A549 (cell line): Measurements from ENCODE around the gene TTI1. TPM values are rescaled to one million over a fixed set of nuclear protein-coding genes. Genes with fewer than 3 reads are reported as not detected.
A peak's percentile ranks its signal among the peaks of the same experiment; 100 is the strongest.

Experiments used
- ATAC-seq, 2 experiments: fragments of 200-7000 bp in 1 of 2; fragments of >200 bp in 1 of 2; cut with Nextera tagmentation in 1 of 2; cut with Tn5 transposase in 1 of 2; 3 replicates each; pipeline versions ENCODE4 v1.8.0 to v1.9.1; 2018 to 2020; ENCODE audit warnings: mild to moderate bottlenecking in 1 of 2, moderate library complexity in 1 of 2
- CTCF ChIA-PET: fragments of 300-600 bp; sonication (Branson Sonifier 250); formaldehyde crosslinking; extraction: SDS; loops from one replicate; lab custom pipeline; 2021; ENCODE audit warnings: antibody characterized with exemption, inconsistent platforms; lab: Yijun Ruan, JAX
- POLR2A ChIA-PET: fragments of 350-600 bp; formaldehyde crosslinking; extraction: SDS; loops from one replicate; lab custom pipeline; 2021; ENCODE audit warnings: antibody characterized with exemption, inconsistent platforms; lab: Yijun Ruan, JAX
- DNase-seq, 2 experiments: peaks; one replicate each; pipeline versions ENCODE4 v3.0.0 to v3.0.0-alpha.2; 2011 to 2016; ENCODE audit warnings: low read depth in 1 of 2, low spot score in 1 of 2
- FAIRE-seq: peaks from 2 replicates; lab custom pipeline; 2011; peaks lifted over from hg19 to GRCh38; lab: Jason Lieb, UNC
- H3K27ac ChIP-seq, 2 experiments: fragments of >200 bp; sonication (Bioruptor Twin); formaldehyde crosslinking; 3 replicates each; pipeline ENCODE4 v1.5.1; 2016 to 2017
- H3K4me1 ChIP-seq: fragments of >200 bp; sonication (Bioruptor Twin); formaldehyde crosslinking; 3 replicates; pipeline ENCODE4 v1.6.1; 2016
- H3K4me2 ChIP-seq: fragments of >200 bp; sonication (Bioruptor Twin); formaldehyde crosslinking; 3 replicates; pipeline ENCODE4 v1.6.1; 2016
- H3K4me3 ChIP-seq: fragments of >200 bp; sonication (Bioruptor Twin); formaldehyde crosslinking; 3 replicates; pipeline ENCODE4 v1.5.1; 2016
- H3K9me3 ChIP-seq: fragments of >200 bp; sonication (Bioruptor Twin); formaldehyde crosslinking; 3 replicates; pipeline ENCODE4 v1.6.1; 2016
- BHLHE40 ChIP-seq: IDR thresholded peaks from 2 replicates; pipeline ENCODE4 v1.6.1; 2012; ENCODE audit warnings: low read depth, low read length, inconsistent platforms
- CHD2 ChIP-seq: fragments of 150-350 bp; IDR thresholded peaks from 2 replicates; pipeline ENCODE4 v1.6.1; 2014; ENCODE audit warnings: low read length; ENCODE audit not compliant: partially characterized antibody
- CTCF ChIP-seq: fragments of >200 bp; sonication (Bioruptor Twin); formaldehyde crosslinking; IDR thresholded peaks from 3 replicates; pipeline ENCODE4 v1.5.1; 2016
- EHF ChIP-seq: fragments of 250-450 bp; sonication (Bioruptor Pico); IDR thresholded peaks from 2 replicates; pipeline ENCODE4 v1.5.0; 2020; ENCODE audit warnings: mild to moderate bottlenecking
- EP300 ChIP-seq, 2 experiments: fragments of >200 bp; sonication (Bioruptor Twin); formaldehyde crosslinking; IDR thresholded peaks; 2 replicates in 1 of 2; 3 replicates in 1 of 2; pipeline ENCODE4 v1.6.1; 2016 to 2017
- FOSB ChIP-seq: fragments of 250-450 bp; sonication (Bioruptor Pico); IDR thresholded peaks from 2 replicates; pipeline ENCODE4 v1.5.0; 2020; ENCODE audit warnings: mild to moderate bottlenecking, moderate library complexity
- HES2 ChIP-seq: fragments of >200 bp; sonication (Bioruptor Twin); formaldehyde crosslinking; IDR thresholded peaks from 2 replicates; pipeline ENCODE4 v1.6.1; 2016
- HOXB13 ChIP-seq: fragments of 250-450 bp; sonication (Bioruptor Pico); IDR thresholded peaks from 2 replicates; pipeline ENCODE4 v1.5.0; 2020; ENCODE audit warnings: low read depth, mild to moderate bottlenecking, moderate library complexity
- HOXB5 ChIP-seq: fragments of 250-450 bp; sonication (Bioruptor Pico); IDR thresholded peaks from 2 replicates; pipeline ENCODE4 v1.5.0; 2020; ENCODE audit warnings: mild to moderate bottlenecking, moderate library complexity
- JUNB ChIP-seq: fragments of >200 bp; sonication (Bioruptor Twin); formaldehyde crosslinking; IDR thresholded peaks from 2 replicates; pipeline ENCODE4 v1.6.1; 2016
- KDM1A ChIP-seq: fragments of 200-600 bp; sonication (generic); IDR thresholded peaks from 2 replicates; pipeline ENCODE4 v1.6.1; 2016; ENCODE audit warnings: low read depth, mild to moderate bottlenecking
- MAZ ChIP-seq: fragments of 150-350 bp; IDR thresholded peaks from 2 replicates; pipeline ENCODE4 v1.6.1; 2014; ENCODE audit warnings: antibody characterized with exemption, low read depth, low read length, borderline replicate concordance
- MYC ChIP-seq: IDR thresholded peaks from 2 replicates; pipeline ENCODE4 v1.6.1; 2012; ENCODE audit warnings: mild to moderate bottlenecking, inconsistent platforms, low read length, improper control_type of control experiment, borderline replicate concordance
- PBX3 ChIP-seq: IDR thresholded peaks from 2 replicates; pipeline ENCODE4 v1.6.1; 2012
- RAD21 ChIP-seq, 2 experiments: fragments of >200 bp in 1 of 2; sonication (Bioruptor Twin) in 1 of 2; formaldehyde crosslinking in 1 of 2; IDR thresholded peaks in 1 of 2; conservative IDR thresholded peaks in 1 of 2; 2 replicates in 1 of 2; 3 replicates in 1 of 2; pipeline ENCODE4 v1.6.1; 2012 to 2018; ENCODE audit warnings: inconsistent platforms in 1 of 2
- RARB ChIP-seq: fragments of 250-450 bp; sonication (Bioruptor Pico); IDR thresholded peaks from 2 replicates; pipeline ENCODE4 v1.8.0; 2021; ENCODE audit warnings: mild to moderate bottlenecking, moderate library complexity
- USF2 ChIP-seq: fragments of 450-650 bp; IDR thresholded peaks from 2 replicates; pipeline ENCODE4 v1.6.1; 2014; ENCODE audit warnings: antibody characterized with exemption
- ZSCAN20 ChIP-seq: fragments of 250-450 bp; sonication (Bioruptor Pico); IDR thresholded peaks from 2 replicates; pipeline ENCODE4 v1.8.0; 2022; ENCODE audit warnings: mild to moderate bottlenecking, moderate library complexity
- WGBS: methylation state at CpG from one replicate; pipeline ENCODE4 v1.1.6; 2017; ENCODE audit errors: missing lambda C conversion rate; 5-methylcytosine and 5-hydroxymethylcytosine counted together
- polyA plus RNA-seq, 4 experiments: library from polyadenylated mRNA; depleted of rRNA in 3 of 4; stranded (reverse); fragments of >200 nt; fragmentation: RNase III in 1 of 4; extraction: RNeasy Plus Mini Kit Qiagen cat#74134 plus additional on column Dnase treatment in 1 of 4; gene quantifications; 2 replicates in 3 of 4; 3 replicates in 1 of 4; pipeline ENCODE4 v1.2.3, GENCODE V29; 2011 to 2017
- TF ChIP-seq, protein P1 (sequence below): fragments of 200-600 bp; sonication (generic); IDR thresholded peaks from 2 replicates; pipeline ENCODE4 v1.6.1; 2016; ENCODE audit warnings: antibody characterized with exemption, mild to moderate bottlenecking, moderate library complexity
- TF ChIP-seq, protein P2 (sequence below): IDR thresholded peaks from 2 replicates; pipeline ENCODE4 v1.6.1; 2012; ENCODE audit warnings: low read depth, borderline replicate concordance

The TTI1 gene
- polyA plus RNA-seq, 2 of the 4 experiments (the other 2 are of a cell fraction) = 20.6 to 27.9 TPM

GRCh38 chr20:38032585-38033329 lies 499 bp downstream of the TTI1 start (continued):
- TF ChIP-seq, protein P1, sequence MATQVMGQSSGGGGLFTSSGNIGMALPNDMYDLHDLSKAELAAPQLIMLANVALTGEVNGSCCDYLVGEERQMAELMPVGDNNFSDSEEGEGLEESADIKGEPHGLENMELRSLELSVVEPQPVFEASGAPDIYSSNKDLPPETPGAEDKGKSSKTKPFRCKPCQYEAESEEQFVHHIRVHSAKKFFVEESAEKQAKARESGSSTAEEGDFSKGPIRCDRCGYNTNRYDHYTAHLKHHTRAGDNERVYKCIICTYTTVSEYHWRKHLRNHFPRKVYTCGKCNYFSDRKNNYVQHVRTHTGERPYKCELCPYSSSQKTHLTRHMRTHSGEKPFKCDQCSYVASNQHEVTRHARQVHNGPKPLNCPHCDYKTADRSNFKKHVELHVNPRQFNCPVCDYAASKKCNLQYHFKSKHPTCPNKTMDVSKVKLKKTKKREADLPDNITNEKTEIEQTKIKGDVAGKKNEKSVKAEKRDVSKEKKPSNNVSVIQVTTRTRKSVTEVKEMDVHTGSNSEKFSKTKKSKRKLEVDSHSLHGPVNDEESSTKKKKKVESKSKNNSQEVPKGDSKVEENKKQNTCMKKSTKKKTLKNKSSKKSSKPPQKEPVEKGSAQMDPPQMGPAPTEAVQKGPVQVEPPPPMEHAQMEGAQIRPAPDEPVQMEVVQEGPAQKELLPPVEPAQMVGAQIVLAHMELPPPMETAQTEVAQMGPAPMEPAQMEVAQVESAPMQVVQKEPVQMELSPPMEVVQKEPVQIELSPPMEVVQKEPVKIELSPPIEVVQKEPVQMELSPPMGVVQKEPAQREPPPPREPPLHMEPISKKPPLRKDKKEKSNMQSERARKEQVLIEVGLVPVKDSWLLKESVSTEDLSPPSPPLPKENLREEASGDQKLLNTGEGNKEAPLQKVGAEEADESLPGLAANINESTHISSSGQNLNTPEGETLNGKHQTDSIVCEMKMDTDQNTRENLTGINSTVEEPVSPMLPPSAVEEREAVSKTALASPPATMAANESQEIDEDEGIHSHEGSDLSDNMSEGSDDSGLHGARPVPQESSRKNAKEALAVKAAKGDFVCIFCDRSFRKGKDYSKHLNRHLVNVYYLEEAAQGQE = no peak
- TF ChIP-seq EHF (CRISPR knock-in tag) (peak; percentile 26; the same call in 1 of the 2 replicates), KDM1A (no peak), CHD2 (no peak), RARB (no peak), BHLHE40 (no peak; the same call in 1 of the 2 replicates)
- TF ChIP-seq, all 56 proteins: peak for 7

- H3K4me1 ChIP-seq = peaks cover 22% of the 10 kb centered on the region; the same call in 2 of the 3 replicates
- H3K4me2 ChIP-seq = peak overlapping the region; percentile 98
- peak overlapping the region; percentile 88; the same call in 2 of the 3 replicates for H3K4me3 ChIP-seq
- FAIRE-seq (no peak), DNase-seq (no peak), ATAC-seq (no peak)
- WGBS = 90% methylated on average over 3 of the region's 3 CpGs
- ChIA-PET CTCF (interaction anchor here (0.9 to 1.6 kb wide), 6 partner anchors 12 to 138 kb away, joined by 3 to 4 read pairs (median 3); no protein-coding TSS in a partner anchor), POLR2A (no interaction called here)
- no peak for TF ChIP-seq HOXB5 (CRISPR knock-in tag)
- TF ChIP-seq MAZ = no peak
- TF ChIP-seq CTCF = no peak
- TF ChIP-seq HOXB13 (CRISPR knock-in tag) = no peak
- TF ChIP-seq HES2 = no peak
- TF ChIP-seq FOSB = no peak
- TF ChIP-seq MYC = no peak
- TF ChIP-seq JUNB = no peak
- TF ChIP-seq RAD21 (conservative IDR thresholded peaks at IDR 0.05 in 1 of 2, IDR thresholded peaks at IDR 0.05 in 1 of 2) = no peak
- TF ChIP-seq USF2 = no peak
- TF ChIP-seq BHLHE40 = no peak
- TF ChIP-seq EP300 (IDR thresholded peaks at IDR 0.05) = no peak
- TF ChIP-seq, protein P2, sequence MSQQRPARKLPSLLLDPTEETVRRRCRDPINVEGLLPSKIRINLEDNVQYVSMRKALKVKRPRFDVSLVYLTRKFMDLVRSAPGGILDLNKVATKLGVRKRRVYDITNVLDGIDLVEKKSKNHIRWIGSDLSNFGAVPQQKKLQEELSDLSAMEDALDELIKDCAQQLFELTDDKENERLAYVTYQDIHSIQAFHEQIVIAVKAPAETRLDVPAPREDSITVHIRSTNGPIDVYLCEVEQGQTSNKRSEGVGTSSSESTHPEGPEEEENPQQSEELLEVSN = no peak
- TF ChIP-seq, protein P1 = no peak
- no peak for TF ChIP-seq PBX3
- TF ChIP-seq ZSCAN20 (CRISPR knock-in tag) = no peak
- TF ChIP-seq KDM1A = no peak
- H3K27ac ChIP-seq = no peak overlapping the region
- H3K9me3 ChIP-seq = no peaks in the 10 kb centered on the region
Observed at GRCh38 chr20:38031957-38032356, 1.3 kb downstream of the TTI1 start.
